ENCODE results near the gene COX7A1.

The COX7A1 gene

GRCh38 chr19:36115453-36116343 is 36.5 kb downstream of the COX7A1 start, which contains the start of gene TBCB:
Gene TBCB (plus strand): TSS chr19:36115468. CDS start chr19:36115561, 93 bp downstream.
- DNase-seq (ENCODE audit: extremely low read depth, low read depth): no peak
- TF ChIP-seq CTCF (IDR thresholded peaks at IDR 0.05; ENCODE audit: low read depth, low read length): no peak

GRCh38 chr19:36114721-36115452 is 37.4 kb downstream of the COX7A1 start, which contains the start of gene POLR2I:
Gene POLR2I (minus strand): TSS chr19:36114875. CDS start chr19:36114856, 19 bp downstream.
- no peak for TF ChIP-seq CTCF (IDR thresholded peaks at IDR 0.05; ENCODE audit: low read depth, low read length)
- DNase-seq (ENCODE audit: extremely low read depth, low read depth): peak; percentile 100

GRCh38 chr19:36113894-36114720 is 38.1 kb downstream of the COX7A1 start:
- TF ChIP-seq CTCF (IDR thresholded peaks at IDR 0.05; ENCODE audit: low read depth, low read length): no peak; the same call in 1 of the 2 replicates

GRCh38 chr19:36113425-36113824 is 38.8 kb downstream of the COX7A1 start:
- no peak for TF ChIP-seq CTCF (IDR thresholded peaks at IDR 0.05; ENCODE audit: low read depth, low read length)

More at GRCh38 chr19:36113894-36114720, 38.1 kb downstream of the COX7A1 start:
- DNase-seq (ENCODE audit: extremely low read depth, low read depth): no peak

GRCh38 chr19:36112678-36113077 is 39.6 kb downstream of the COX7A1 start:
- no peak for TF ChIP-seq CTCF (IDR thresholded peaks at IDR 0.05; ENCODE audit: low read depth, low read length)
- no peak for DNase-seq (ENCODE audit: extremely low read depth, low read depth)

More at GRCh38 chr19:36113425-36113824, 38.8 kb downstream of the COX7A1 start:
- DNase-seq (ENCODE audit: extremely low read depth, low read depth): no peak

- DNase-seq (ENCODE audit: extremely low read depth, low read depth): no peak
- TF ChIP-seq CTCF (IDR thresholded peaks at IDR 0.05; ENCODE audit: low read depth, low read length): no peak
Measured at GRCh38 chr19:36111200-36111539, 41.1 kb downstream of the COX7A1 start.

Data from AG09319 (cell line).